Upper lobe of left lung (tissue), 6 donors: ENCODE measurements around the gene B3GALT6. TPM values are rescaled to one million over a fixed set of nuclear protein-coding genes. Genes with fewer than 3 reads are reported as not detected.

Experiments
- ATAC-seq, 2 donors: fragments of 200-7000 bp; cut with Tn5 transposase; one replicate each; pipeline ENCODE4 v1.9.1; 2022; ENCODE audit warnings: mild to moderate bottlenecking in 2 of 2, moderate library complexity in 2 of 2; ENCODE audit not compliant: low FRiP score in 2 of 2
- DNase-seq, 2 donors: peaks; one replicate each; pipeline ENCODE4 v3.0.0-alpha.2; 2019 to 2020
- H3K27ac ChIP-seq, 4 donors: fragments of 200-600 bp; sonication (generic); one replicate each; pipeline ENCODE4 v1.5.1; 2016 to 2019
- H3K27me3 ChIP-seq, 4 donors: fragments of 200-600 bp; sonication (generic); one replicate each; pipeline ENCODE4 v1.5.1; 2017 to 2019
- H3K36me3 ChIP-seq, 4 donors: fragments of 200-600 bp; sonication (generic); one replicate each; pipeline ENCODE4 v1.5.1; 2016 to 2019
- H3K4me1 ChIP-seq, 4 donors: fragments of 200-600 bp; sonication (generic); one replicate each; pipeline ENCODE4 v1.5.1; 2018 to 2019
- H3K4me3 ChIP-seq, 4 donors: fragments of 200-600 bp; sonication (generic); one replicate each; pipeline ENCODE4 v1.5.1; 2017 to 2019; ENCODE audit warnings: mild to moderate bottlenecking in 2 of 4, moderate library complexity in 1 of 4
- H3K9me3 ChIP-seq, 4 donors: fragments of 200-600 bp; sonication (generic); one replicate each; pipeline ENCODE4 v1.5.1; 2018 to 2019
- EP300 ChIP-seq, 4 donors: sonication (generic); formaldehyde crosslinking; IDR thresholded peaks; one replicate each; pipeline ENCODE4 v1.5.1; 2017; ENCODE audit warnings: antibody characterized with exemption in 4 of 4, control low read depth in 2 of 4
- POLR2A ChIP-seq, 4 donors: fragments of 450-650 bp; IDR thresholded peaks; one replicate each; pipeline ENCODE4 v1.5.1; 2016 to 2017; ENCODE audit warnings: antibody characterized with exemption in 4 of 4, mild to moderate bottlenecking in 2 of 4
- POLR2AphosphoS5 ChIP-seq, 2 donors: sonication (generic); formaldehyde crosslinking; IDR thresholded peaks; one replicate each; pipeline ENCODE4 v1.5.1; 2017; ENCODE audit warnings: antibody characterized with exemption in 2 of 2
- WGBS, 2 donors: methylation state at CpG; one replicate each; pipeline ENCODE4 v1.1.5; 2017 to 2018; 5-methylcytosine and 5-hydroxymethylcytosine counted together
- total RNA-seq, 6 donors: library from RNA; depleted of rRNA in 4 of 6; stranded (reverse); fragments of >200 nt in 4 of 6; gene quantifications; one replicate each; pipeline versions ENCODE4 v1.1.0 to v1.2.1, GENCODE V29; 2016 to 2021
- TF ChIP-seq, protein P1 (sequence below), 6 experiments: fragments of 450-650 bp in 4 of 6; fragments of 200-600 bp in 2 of 6; sonication (generic) in 2 of 6; IDR thresholded peaks; one replicate each; pipeline ENCODE4 v1.5.1; 2016 to 2019; ENCODE audit warnings: antibody characterized with exemption in 6 of 6
- donor health status: DM: no; HTN: no; CAD: no; lungs with moderate emphysema.
- donor health status: DM: no; HTN: yes; CAD: no; lungs with severe emphysema.

The B3GALT6 gene
- total RNA-seq, 6 donors from 2014 or later: 15.2 to 31.3 (median 19.9) TPM

DNA sequence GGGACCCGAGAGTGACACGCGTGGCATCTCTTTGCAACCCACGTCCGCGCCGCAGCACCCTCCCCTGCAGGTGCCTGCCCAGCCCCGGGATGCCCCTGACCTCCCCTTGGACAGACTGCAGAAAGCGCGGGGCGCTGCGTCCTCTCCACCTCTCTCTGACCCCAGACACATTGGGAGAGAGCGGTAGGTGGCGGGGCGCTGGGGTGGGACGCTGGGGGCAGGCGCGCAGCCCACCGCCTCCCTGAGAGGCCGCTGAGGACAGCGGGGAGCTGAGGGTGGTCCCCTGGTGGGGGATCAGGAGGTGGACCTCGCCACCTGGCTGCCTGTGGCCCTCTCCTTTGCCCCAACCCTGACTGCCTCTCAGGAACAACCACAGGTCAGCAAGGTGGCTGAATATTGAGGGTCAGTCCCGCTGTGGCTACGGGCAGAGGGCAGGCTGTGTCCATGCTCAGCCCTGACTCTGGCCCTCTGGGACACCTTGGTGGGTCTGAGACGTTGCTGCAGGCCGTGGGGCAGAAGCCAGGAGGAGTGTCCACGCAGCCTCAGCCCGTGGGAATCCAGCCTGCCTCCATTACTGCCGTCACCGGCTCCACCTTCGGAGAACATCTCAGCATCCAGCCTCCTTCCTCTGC lies 42.4 kb downstream of the B3GALT6 start:
- 49 to 66% methylated on average over 6 to 15 of the region's 31 CpGs for WGBS, 2 donors
- peaks cover 37 to 50% (median 38%) of the 10 kb centered on the region in 4 donors for H3K4me1 ChIP-seq
- H3K9me3 ChIP-seq: no peaks in the 10 kb centered on the region
- TF ChIP-seq POLR2A (IDR thresholded peaks at IDR 0.05): no peak
- TF ChIP-seq POLR2AphosphoS5 (IDR thresholded peaks at IDR 0.05): no peak
- TF ChIP-seq, protein P1, sequence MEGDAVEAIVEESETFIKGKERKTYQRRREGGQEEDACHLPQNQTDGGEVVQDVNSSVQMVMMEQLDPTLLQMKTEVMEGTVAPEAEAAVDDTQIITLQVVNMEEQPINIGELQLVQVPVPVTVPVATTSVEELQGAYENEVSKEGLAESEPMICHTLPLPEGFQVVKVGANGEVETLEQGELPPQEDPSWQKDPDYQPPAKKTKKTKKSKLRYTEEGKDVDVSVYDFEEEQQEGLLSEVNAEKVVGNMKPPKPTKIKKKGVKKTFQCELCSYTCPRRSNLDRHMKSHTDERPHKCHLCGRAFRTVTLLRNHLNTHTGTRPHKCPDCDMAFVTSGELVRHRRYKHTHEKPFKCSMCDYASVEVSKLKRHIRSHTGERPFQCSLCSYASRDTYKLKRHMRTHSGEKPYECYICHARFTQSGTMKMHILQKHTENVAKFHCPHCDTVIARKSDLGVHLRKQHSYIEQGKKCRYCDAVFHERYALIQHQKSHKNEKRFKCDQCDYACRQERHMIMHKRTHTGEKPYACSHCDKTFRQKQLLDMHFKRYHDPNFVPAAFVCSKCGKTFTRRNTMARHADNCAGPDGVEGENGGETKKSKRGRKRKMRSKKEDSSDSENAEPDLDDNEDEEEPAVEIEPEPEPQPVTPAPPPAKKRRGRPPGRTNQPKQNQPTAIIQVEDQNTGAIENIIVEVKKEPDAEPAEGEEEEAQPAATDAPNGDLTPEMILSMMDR (IDR thresholded peaks at IDR 0.05): no peak
- H3K27me3 ChIP-seq: no peaks in the 10 kb centered on the region
- no peaks in the 10 kb centered on the region for H3K36me3 ChIP-seq
- DNase-seq (no peak), ATAC-seq (no peak)
- H3K27ac ChIP-seq: peak overlapping the region in 3 of 4 donors; percentile 83 to 91 (median 83)
- H3K4me3 ChIP-seq: peak overlapping the region; percentile 81 to 99 (median 90)

DNA sequence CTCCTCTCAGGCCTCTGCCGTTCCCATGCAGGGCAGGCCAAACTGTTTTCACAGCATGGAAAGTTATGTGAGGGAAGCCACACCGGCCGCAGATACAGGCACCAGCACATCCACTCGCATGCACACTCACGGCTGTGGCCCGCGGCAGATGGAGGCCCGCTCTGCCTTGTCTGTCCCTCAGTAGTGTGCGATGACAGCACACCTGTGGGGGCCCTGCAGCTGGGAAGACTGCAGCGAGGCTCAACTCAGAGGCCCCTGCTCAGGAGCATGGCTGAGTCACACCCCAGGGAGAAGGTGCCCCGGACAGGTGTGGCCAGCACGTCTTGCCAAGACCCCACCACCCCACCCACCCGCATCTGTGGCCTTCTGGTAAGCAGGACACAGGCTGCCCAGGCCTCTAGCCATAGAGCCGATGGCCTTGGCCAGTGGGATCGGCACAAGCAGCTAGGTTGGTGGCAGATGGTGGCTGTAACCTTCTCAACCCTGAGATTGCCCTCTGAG lies 42.9 kb downstream of the B3GALT6 start:
- no peaks in the 10 kb centered on the region for H3K36me3 ChIP-seq
- H3K4me1 ChIP-seq: peaks cover 35 to 45% (median 37%) of the 10 kb centered on the region in 4 donors
- 92 to 93% methylated on average over 7 to 14 of the region's 15 CpGs for WGBS, 2 donors
- ATAC-seq (no peak), DNase-seq (peak in 1 of 2 donors; percentile 65)
- no peak overlapping the region for H3K27ac ChIP-seq
- H3K27me3 ChIP-seq: no peaks in the 10 kb centered on the region
- H3K9me3 ChIP-seq: no peaks in the 10 kb centered on the region
- no peak for TF ChIP-seq POLR2AphosphoS5 (IDR thresholded peaks at IDR 0.05)
- TF ChIP-seq EP300 (IDR thresholded peaks at IDR 0.05): no peak
- TF ChIP-seq POLR2A (IDR thresholded peaks at IDR 0.05): no peak
- TF ChIP-seq, protein P1 (IDR thresholded peaks at IDR 0.05): no peak
- H3K4me3 ChIP-seq: no peak overlapping the region

DNA sequence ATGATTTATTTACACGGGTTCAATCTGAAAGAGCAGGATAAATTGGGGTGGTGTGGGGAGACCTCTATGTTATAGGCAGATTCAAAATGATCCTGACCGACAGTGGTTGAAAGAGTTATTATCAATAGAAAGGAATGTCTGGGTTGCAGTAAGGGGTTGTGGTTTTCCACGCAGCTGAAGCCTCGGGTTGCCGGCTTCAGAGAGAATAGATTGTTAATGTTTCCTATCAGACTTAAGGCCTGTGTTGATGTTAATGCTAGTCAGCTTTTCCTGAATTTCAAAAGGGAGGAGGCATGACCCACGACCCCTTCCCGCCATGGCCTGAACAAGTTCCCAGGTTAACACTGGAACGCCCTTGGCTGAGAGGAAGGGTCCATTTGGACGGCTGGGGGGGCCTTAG lies 43.8 kb downstream of the B3GALT6 start:
- 78 to 81% methylated on average over 9 of the region's 9 CpGs for WGBS, 2 donors
- no peaks in the 10 kb centered on the region for H3K27me3 ChIP-seq
- DNase-seq (no peak), ATAC-seq (no peak)
- H3K4me1 ChIP-seq: peaks cover 27 to 36% (median 28%) of the 10 kb centered on the region in 4 donors
- no peak overlapping the region for H3K27ac ChIP-seq
- H3K4me3 ChIP-seq: no peak overlapping the region
- H3K9me3 ChIP-seq: no peaks in the 10 kb centered on the region
- no peaks in the 10 kb centered on the region for H3K36me3 ChIP-seq
- TF ChIP-seq, protein P1 (IDR thresholded peaks at IDR 0.05): no peak
- TF ChIP-seq POLR2A (IDR thresholded peaks at IDR 0.05): no peak
- TF ChIP-seq POLR2AphosphoS5 (IDR thresholded peaks at IDR 0.05): no peak
- TF ChIP-seq EP300 (IDR thresholded peaks at IDR 0.05): no peak

DNA sequence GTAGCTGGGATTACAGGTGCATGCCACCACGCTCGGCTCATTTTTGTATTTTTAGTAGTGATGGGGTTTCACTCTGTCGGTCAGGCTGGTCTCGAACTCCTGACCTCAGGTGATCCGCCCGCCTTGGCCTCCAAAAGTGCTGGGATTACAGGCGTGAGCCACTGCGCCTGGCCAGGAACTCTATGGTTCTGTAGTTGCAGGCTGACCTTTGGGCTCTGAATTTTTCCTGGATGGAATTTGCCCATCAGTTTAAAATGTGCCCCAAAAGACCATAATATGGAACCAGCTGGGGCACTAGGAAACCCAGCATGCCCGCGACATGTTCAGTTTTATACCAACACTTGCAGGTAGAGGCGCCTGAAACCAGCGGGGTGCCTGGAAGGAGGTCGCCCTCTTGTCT lies 46.6 kb downstream of the B3GALT6 start:
- WGBS, 2 donors: 94 to 99% methylated on average over 11 to 13 of the region's 13 CpGs
- no peak overlapping the region for H3K4me3 ChIP-seq
- no peak overlapping the region for H3K27ac ChIP-seq

More for the DNA sequence above, 46.6 kb downstream of the B3GALT6 start:
- Histone ChIP-seq H3K27me3 (no peaks in the 10 kb centered on the region), H3K4me1 (peaks cover 6 to 18% (median 10%) of the 10 kb centered on the region in 4 donors), H3K9me3 (no peaks in the 10 kb centered on the region), H3K36me3 (no peaks in the 10 kb centered on the region)
- no peak for DNase-seq
- TF ChIP-seq POLR2AphosphoS5 (IDR thresholded peaks at IDR 0.05): no peak
- TF ChIP-seq POLR2A (IDR thresholded peaks at IDR 0.05): no peak
- TF ChIP-seq, protein P1 (IDR thresholded peaks at IDR 0.05): no peak
- TF ChIP-seq EP300 (IDR thresholded peaks at IDR 0.05): no peak
- no peak for ATAC-seq
